ENCODE measurements around the gene MAPKAP1.
A peak's percentile ranks its signal among the peaks of the same experiment; 100 is the strongest.

MAPKAP1 gene

DNA sequence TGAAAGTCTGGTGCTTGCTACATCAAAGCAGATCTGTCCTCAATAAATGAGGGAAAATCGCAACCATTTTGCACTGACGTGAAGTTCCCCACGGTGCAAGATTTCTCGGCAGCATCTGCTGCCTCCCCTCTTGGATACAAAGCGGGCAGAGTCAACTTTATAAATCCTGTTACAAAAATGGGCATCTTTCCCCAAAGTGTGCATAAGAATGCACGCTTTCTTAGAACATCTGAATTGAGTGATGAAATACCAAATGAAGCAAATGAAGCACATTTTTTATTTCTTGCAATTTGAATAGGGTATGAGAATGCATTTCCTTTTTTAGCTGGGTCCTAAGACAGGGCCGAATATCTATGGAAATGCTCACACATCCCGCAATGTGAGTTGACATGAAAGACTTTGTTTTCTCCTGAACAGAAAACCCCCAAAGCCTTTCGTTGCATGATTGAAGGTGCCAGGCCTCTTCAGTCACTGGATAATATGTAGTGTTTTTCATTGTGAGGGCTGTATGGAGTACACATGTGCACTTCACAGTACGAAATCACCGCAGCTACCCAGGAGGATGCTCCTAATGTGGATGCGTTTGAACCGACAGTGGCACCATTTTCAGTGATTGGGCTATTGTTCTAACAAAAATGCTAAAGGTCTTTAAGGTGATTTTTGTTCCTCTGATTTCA is 19.6 kb upstream of the MAPKAP1 start:
- TF ChIP-seq SPI1 (IDR thresholded peaks at IDR 0.05; ENCODE audit: borderline replicate concordance, low read depth), result no peak
- TF ChIP-seq, protein P1, sequence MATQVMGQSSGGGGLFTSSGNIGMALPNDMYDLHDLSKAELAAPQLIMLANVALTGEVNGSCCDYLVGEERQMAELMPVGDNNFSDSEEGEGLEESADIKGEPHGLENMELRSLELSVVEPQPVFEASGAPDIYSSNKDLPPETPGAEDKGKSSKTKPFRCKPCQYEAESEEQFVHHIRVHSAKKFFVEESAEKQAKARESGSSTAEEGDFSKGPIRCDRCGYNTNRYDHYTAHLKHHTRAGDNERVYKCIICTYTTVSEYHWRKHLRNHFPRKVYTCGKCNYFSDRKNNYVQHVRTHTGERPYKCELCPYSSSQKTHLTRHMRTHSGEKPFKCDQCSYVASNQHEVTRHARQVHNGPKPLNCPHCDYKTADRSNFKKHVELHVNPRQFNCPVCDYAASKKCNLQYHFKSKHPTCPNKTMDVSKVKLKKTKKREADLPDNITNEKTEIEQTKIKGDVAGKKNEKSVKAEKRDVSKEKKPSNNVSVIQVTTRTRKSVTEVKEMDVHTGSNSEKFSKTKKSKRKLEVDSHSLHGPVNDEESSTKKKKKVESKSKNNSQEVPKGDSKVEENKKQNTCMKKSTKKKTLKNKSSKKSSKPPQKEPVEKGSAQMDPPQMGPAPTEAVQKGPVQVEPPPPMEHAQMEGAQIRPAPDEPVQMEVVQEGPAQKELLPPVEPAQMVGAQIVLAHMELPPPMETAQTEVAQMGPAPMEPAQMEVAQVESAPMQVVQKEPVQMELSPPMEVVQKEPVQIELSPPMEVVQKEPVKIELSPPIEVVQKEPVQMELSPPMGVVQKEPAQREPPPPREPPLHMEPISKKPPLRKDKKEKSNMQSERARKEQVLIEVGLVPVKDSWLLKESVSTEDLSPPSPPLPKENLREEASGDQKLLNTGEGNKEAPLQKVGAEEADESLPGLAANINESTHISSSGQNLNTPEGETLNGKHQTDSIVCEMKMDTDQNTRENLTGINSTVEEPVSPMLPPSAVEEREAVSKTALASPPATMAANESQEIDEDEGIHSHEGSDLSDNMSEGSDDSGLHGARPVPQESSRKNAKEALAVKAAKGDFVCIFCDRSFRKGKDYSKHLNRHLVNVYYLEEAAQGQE (IDR thresholded peaks at IDR 0.05; ENCODE audit: insufficient replicate concordance, low read depth), result no peak
- TF ChIP-seq POLR2AphosphoS5 (IDR thresholded peaks at IDR 0.05; ENCODE audit: low read depth), result no peak
- TF ChIP-seq, protein P2, sequence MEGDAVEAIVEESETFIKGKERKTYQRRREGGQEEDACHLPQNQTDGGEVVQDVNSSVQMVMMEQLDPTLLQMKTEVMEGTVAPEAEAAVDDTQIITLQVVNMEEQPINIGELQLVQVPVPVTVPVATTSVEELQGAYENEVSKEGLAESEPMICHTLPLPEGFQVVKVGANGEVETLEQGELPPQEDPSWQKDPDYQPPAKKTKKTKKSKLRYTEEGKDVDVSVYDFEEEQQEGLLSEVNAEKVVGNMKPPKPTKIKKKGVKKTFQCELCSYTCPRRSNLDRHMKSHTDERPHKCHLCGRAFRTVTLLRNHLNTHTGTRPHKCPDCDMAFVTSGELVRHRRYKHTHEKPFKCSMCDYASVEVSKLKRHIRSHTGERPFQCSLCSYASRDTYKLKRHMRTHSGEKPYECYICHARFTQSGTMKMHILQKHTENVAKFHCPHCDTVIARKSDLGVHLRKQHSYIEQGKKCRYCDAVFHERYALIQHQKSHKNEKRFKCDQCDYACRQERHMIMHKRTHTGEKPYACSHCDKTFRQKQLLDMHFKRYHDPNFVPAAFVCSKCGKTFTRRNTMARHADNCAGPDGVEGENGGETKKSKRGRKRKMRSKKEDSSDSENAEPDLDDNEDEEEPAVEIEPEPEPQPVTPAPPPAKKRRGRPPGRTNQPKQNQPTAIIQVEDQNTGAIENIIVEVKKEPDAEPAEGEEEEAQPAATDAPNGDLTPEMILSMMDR (IDR thresholded peaks at IDR 0.05; ENCODE audit: insufficient read depth, low read length), result no peak
- TF ChIP-seq GABPA (IDR thresholded peaks at IDR 0.05; ENCODE audit: low read depth), result no peak
- H3K27ac ChIP-seq (replicated peaks), result no peak overlapping the region
- DNase-seq (ENCODE audit: low read depth in 1 of 2, low spot score in 1 of 2), result no peak
- H3K27me3 ChIP-seq (ENCODE audit: insufficient read depth, poor library complexity, severe bottlenecking), result no peaks in the 10 kb centered on the region
- no peak overlapping the region for H3K4me3 ChIP-seq (replicated peaks; ENCODE audit: insufficient read depth, low read length)

DNA sequence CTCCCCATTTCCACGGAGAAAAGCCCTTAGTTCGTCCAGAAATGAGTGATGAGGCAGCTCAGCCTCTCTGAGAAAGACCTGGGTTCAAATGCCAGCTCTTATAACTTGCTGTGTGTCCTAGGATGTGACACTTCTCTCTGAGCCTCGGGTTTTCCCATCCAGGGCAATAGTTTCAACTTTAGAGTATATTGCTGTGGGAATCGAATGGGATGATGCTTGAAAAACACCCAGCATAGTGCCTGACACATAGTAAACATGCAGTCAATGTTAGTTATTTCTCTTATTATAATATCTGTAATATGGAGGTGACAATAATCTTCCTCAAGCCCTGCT is 430 bp upstream of the MAPKAP1 start:
- Histone ChIP-seq H3K27ac (replicated peaks) (peak overlapping the region; percentile 81), H3K4me3 (replicated peaks; ENCODE audit: insufficient read depth, low read length) (no peak overlapping the region; the same call in 1 of the 2 replicates), H3K27me3 (ENCODE audit: insufficient read depth, poor library complexity, severe bottlenecking) (no peaks in the 10 kb centered on the region)
- no peak for DNase-seq (ENCODE audit: low read depth in 1 of 2, low spot score in 1 of 2)
- TF ChIP-seq, protein P2 (IDR thresholded peaks at IDR 0.05; ENCODE audit: insufficient read depth, low read length), result no peak
- no peak for TF ChIP-seq POLR2AphosphoS5 (IDR thresholded peaks at IDR 0.05; ENCODE audit: low read depth)
- TF ChIP-seq GABPA (IDR thresholded peaks at IDR 0.05; ENCODE audit: low read depth), result no peak
- TF ChIP-seq, protein P1 (IDR thresholded peaks at IDR 0.05; ENCODE audit: insufficient replicate concordance, low read depth), result no peak
- TF ChIP-seq SPI1 (IDR thresholded peaks at IDR 0.05; ENCODE audit: borderline replicate concordance, low read depth), result no peak

DNA sequence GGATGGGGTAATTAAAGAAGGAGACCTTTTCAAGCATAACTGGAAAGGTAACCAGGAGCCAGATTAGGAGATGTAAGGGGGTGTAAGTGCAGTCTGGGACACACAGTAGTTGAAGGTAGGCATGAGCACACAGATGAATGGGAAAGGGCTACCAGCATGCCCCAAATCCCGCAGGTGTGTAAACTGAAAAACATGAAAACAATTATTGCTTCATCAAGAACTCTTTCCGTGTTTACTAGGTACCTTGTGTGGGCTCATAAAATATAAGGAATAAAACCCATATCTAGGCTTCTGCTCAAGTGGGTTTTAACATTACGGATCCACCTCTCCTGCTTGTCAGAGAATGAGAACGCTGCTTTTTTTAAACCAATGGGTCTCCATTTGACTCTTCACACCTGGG is 1.1 kb downstream of the MAPKAP1 start:
- Histone ChIP-seq H3K4me3 (replicated peaks; ENCODE audit: insufficient read depth, low read length) (peak overlapping the region; percentile 97), H3K27ac (replicated peaks) (peak overlapping the region; percentile 81), H3K27me3 (ENCODE audit: insufficient read depth, poor library complexity, severe bottlenecking) (no peaks in the 10 kb centered on the region)
- TF ChIP-seq SPI1 (IDR thresholded peaks at IDR 0.05; ENCODE audit: borderline replicate concordance, low read depth) (no peak), GABPA (IDR thresholded peaks at IDR 0.05; ENCODE audit: low read depth) (no peak), POLR2AphosphoS5 (IDR thresholded peaks at IDR 0.05; ENCODE audit: low read depth) (no peak)
- TF ChIP-seq, protein P1 (IDR thresholded peaks at IDR 0.05; ENCODE audit: insufficient replicate concordance, low read depth), result no peak
- TF ChIP-seq, protein P2 (IDR thresholded peaks at IDR 0.05; ENCODE audit: insufficient read depth, low read length), result no peak
- no peak for DNase-seq (ENCODE audit: low read depth in 1 of 2, low spot score in 1 of 2)

All from HL-60 (cell line).